T-helper 9 cell (primary cell): ENCODE measurements around the gene COL4A1.

Source experiments
- DNase-seq: peaks from one replicate; pipeline ENCODE4 v3.0.0-alpha.2; 2020

COL4A1 gene

DNA sequence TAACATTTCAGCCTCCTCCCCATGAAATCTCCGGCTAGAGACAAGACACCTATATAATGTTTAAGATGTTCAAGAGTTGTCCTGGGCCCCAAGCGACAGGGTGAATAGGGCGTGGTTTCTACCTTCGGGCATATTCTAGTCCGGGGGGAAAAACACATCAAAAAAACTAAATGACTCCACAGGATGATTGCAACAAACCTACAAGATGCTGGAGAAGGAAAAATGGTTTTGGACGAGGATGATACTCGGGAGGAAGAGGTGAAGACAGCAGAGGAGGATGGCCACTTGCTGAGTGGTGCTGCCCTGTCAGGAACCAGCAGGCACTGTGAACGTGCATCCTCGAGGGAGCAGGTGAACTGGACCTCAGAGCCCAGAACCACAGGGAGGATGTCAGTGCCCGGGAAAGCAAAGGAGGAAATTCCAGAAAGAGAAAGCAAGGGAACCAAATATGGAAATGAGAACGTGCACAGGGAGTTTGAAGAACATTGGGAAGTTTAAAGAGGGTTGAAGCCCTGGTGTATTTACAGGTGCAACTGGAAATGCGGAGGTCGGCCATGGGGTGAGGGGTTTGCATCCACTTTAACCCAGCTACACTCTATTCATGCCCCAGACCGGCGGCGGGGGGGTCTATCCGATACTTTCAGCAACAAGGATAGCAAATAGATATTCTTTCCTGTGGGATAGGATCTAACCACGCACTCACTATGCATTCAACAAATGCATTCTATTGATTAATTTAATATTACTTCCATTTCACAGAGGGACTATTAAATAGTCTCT lies 50.6 kb downstream of the COL4A1 start:
- DNase-seq: no peak

DNA sequence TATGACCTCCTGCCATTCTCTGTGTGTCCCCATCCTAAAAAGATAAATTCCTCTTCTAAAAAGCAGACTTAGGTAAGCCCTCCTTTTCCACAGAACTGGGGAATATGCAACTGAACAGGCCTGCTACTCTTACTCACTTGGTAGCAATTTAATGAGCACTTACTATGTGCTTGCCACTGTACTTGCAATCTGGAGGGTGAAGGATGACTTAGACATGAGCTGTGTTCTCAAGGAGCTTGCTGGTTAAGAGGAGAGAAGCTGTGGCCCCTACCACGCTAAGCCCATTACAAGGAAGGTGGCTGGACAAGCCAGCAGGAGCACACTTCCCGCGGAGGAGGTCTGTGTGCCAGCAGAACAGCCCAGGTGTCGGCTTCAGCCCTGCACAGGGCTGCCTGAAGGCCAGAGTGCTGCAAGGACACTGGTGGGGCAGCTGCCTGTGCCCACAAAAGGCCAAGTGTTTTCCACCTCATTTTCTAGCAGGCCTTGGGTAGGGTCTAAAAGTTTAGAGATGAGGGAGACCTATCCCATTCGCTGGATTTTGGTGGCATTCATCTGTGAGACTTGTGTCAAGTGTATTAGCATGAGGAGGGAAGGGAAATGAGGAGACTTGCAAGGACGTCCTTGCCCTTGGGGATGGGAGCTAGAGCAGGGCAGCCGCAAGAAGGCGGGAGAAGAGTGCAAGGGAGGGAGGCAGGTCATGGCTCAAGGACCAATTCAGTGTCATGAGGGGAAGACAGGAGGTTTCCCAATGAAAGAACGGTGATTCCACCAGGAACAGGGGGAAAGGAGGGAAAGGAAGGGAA lies 52.0 kb downstream of the COL4A1 start:
- DNase-seq: no peak

- DNase-seq: no peak
Observed at GRCh38 chr13:110254151-110254679, 52.7 kb downstream of the COL4A1 start.

DNA sequence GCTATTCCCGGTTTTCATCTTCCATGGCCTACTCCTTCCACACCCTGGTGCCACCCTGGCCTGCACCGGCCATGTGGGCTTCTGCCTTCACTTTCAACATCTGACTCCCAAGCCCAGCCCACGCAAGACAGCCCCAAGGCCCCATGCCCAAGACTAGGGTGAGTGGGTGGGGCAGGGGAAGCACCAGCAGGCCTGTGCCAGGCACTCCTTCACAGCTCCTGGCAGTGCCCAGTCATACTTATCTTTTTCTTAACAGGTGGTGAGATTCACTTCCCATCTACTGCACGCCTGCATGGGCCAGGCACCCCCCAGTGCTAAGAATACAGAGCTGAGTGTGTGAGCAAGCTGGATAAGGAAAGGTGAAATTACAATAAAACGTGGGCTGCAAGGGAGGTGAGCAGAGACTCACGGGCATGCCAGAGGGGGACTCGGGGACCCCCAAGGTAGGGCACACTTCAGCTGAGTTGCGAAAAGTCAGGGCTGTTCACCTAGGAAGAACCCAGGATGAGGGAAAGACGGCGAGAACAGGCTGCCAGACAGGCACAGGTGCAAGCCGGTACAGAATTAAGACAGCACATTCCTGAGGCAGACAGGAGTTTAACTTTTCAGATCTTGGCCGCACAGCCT lies 55.7 kb downstream of the COL4A1 start:
- DNase-seq: no peak

DNA sequence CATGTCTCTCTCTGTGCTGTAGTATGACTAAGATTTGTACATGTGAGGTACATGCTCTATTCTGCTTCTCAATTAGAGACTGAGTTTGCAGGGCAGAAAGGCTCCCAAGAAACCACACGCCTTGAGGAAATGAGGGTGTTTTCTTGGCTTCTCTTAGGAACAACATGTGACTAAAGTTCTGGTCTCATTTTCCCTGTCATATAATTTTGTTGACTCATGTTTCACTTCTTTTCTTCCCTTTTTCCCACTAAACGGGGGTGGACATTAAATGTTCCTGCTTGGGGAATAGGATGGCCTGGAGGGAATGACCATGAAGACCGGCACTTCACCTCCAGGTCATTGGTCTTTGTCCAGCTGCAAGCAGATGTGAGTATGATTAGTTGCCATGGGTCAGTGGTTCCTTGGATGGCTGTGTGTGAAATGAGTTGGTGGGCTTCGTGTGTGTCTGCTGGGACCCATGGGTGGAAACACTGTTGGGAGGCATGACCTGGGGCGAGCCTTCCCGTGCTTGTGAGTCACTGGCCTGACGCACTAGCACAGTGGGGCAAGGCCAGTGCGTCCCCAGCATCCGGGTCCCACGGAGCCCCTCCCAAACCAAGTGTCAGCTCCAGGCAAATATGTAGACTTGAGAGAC lies 56.6 kb downstream of the COL4A1 start:
- no peak for DNase-seq

GRCh38 chr13:110249326-110249725 lies 57.6 kb downstream of the COL4A1 start:
- no peak for DNase-seq

- no peak for DNase-seq
Observed at GRCh38 chr13:110248449-110249143, 58.4 kb downstream of the COL4A1 start.

GRCh38 chr13:110246530-110246929 lies 60.4 kb downstream of the COL4A1 start:
- no peak for DNase-seq

GRCh38 chr13:110245416-110245899 lies 61.5 kb downstream of the COL4A1 start:
- DNase-seq: no peak

- no peak for DNase-seq
Observed at GRCh38 chr13:110244976-110245375, 62.0 kb downstream of the COL4A1 start.

DNA sequence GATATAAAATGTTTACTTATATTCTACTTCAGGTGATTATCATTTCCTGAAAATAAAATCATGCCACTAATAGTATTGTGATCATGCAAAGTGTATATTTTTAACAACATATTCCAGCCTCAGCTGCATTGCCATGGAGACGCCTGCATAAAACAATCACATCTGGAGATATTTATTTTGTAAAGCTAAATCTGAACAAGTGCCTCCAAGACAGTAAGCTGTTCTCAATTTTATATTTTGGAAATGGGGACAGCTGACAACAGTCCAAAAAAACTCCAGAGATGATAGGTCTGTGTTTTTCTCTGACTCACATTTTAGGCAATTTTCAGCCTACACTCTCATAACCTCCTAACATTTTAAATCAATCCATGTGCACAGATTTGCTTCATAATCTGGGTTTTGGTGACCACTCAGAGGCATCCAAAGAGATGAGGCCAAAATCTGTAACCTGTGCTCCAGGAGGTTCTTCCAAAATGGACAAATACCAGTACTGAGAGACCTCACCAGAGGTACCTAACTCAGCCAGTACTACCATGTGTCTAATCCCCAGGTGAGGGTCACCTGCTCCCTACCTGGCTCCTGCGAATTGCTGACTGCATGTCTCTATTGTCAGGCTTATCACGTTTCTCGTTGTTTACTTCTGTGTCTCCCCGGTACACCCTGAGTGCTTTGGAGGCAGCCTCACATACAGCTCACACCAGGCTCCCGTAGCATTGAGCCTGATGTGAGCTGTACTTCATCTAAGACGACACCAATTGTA lies 62.7 kb downstream of the COL4A1 start:
- no peak for DNase-seq

DNA sequence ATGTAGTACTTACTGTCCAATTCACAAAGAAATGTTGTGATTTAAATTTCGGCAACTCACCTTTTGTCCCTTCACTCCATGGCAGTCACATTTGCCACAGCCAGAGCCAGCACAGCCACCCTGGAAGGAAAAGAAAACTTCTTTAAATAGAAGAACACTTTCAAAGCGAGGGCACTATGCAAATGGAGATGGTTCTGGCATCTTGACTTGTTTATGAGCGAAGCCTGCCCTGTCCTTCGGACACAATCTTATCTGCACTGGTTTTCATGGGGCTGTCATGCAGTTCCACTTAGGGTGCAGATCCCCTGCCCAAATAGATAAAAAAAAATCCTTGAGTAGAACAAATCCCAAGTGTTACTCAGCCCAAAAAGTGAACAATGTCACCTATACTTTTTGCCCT lies 64.3 kb downstream of the COL4A1 start:
- no peak for DNase-seq

- no peak for DNase-seq
Observed at GRCh38 chr13:110240943-110241342, 66.0 kb downstream of the COL4A1 start.

DNA sequence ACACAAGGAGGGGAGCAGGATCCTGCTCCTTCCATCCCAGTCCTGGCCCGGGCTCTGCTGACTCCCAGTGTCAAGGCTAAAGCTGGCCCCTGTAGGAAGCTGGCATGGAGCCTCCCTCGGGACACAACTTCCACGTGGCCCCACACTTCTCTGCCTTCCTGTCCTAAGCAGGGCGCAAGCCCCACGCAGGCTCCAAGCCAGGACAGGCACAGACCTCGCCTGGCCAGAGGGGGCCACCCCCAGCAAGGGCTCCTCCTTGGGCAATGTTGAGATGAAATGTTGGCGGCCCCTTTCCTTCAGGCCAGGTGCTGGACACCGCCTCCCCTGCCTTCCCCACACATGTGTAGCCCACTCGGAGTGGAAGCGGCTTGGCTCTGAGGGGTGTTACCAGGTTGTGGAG lies 66.6 kb downstream of the COL4A1 start:
- no peak for DNase-seq

- DNase-seq: no peak
Observed at GRCh38 chr13:110239280-110240125, 67.5 kb downstream of the COL4A1 start.

GRCh38 chr13:110238818-110239195 lies 68.2 kb downstream of the COL4A1 start:
- DNase-seq: no peak

DNA sequence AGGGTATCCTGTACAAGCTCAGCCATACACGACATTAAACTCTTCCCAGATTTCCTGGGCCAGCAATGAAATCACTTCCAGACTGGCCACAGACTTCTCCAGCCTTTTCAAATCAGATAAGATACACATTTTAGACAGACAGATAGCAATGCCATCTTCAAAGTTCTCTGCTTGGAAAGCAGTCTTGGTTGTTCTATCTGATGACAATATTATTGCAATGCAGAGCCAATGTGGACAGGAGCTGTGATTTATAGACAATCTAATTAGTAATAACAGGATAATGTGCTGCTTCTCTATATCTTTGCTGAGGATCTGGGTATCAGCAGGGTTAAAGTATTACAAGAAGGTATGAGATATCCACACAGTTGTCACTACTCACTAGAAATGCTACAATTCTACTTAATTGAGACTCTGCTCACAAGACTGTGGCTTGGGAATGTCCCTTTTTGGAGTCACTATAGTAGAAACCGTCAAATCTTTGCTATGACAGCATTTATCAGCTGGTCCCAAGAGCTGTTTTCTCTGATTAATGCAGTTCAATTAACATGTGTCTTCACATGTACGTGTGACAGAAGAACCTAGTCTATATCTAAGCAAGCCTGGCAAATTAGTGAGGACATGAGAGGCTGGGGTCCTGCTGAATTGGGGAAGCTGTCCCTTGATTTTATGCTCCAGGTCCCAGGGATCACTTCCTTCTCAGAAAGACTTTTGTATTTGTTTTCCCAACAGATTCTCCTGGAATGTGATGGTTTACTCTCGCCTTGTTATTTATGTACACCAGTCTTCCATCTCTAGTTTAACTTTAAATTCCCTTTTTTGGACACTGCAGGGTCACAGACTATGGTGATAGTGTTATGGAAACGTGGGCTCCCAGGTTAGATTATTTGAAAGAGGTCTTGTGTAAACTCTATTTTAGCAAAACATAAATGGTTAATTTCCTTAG lies 68.8 kb downstream of the COL4A1 start:
- no peak for DNase-seq

- no peak for DNase-seq
Observed at GRCh38 chr13:110236831-110237261, 70.1 kb downstream of the COL4A1 start.

- no peak for DNase-seq
Observed at GRCh38 chr13:110236431-110236830, 70.5 kb downstream of the COL4A1 start.
